NK-92 (cell line): ENCODE results near the gene FKBP15.
"Not testable (repeated sequence)": the region's sequence is repeated elsewhere in the genome, so short reads cannot be mapped to it uniquely, and the experiment has no call there.

Source experiments
- DNase-seq: peaks from one replicate; lab custom pipeline; 2025; ENCODE audit not compliant: unreplicated experiment; lab: John Stamatoyannopoulos, UW

The FKBP15 gene

DNA sequence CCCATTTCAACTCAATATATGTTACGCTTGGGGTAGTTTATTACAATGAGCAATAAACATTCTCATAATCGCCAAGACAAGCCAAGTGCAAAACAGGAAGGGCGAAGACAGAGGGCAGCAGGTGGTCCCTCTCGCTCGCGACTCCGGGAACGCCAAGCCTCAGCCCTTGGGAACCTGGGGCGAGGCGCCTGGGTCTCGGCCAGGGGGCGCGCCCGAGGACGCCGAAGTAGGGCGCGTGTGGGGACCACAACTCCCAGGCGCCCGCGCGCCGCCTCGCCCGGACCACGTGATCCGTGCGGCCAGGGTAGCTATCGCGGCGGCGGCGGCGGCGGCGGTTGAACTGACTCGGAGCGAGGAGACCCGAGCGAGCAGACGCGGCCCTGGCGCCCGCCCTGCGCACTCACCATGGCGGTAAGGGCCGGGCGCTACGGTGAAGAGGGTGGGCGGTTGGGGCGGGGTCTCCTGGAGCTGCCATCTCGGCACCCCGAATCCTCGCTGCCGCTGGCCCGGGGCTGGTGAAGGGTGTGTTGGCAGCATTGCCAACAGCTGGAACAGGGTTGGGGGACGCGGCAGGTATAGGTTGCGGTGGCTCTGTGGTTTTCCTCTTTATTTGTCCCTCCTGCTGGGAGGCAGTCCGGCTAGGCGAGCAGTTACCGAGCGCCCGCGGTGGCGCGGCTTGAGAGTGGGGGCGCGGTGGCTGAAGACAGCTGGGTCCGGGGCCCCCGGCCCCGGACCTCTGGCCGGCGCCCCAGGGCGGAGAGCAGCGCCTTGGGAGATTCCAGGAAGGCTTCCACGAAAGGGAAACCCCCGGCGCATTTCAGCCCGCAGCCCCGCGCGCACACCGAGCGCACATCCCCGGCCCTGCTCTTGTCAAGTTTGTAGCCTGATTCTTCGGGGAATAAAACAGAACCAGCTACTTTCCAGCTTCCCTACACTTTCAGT, 70.1 kb downstream of the FKBP15 start, which contains the start of gene SLC31A2:
TSS of gene SLC31A2 (plus strand) at position 338 of the 942 bp plus-strand sequence. CDS start at position 406, 68 bp downstream.
- DNase-seq = no peak

DNA sequence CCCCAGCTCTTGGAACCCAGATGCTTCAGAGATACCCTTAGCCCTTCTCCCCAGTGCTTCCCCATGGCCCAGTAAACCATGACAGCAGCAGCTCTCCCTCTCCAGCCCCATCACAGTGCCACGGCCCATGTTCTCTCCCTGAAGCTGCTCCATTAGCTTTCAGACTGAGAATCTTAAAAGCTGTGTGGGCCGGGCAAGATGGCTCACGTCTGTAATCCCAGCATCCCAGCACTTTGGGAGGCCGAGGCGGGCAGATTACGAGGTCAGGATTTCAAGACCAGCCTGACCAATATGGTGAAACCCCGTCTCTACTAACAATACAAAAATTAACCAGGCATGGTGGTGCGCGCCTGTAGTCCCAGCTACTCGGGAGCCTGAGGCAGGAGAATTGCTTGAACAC, 71.5 kb downstream of the FKBP15 start:
- DNase-seq = not testable (repeated sequence)

DNA sequence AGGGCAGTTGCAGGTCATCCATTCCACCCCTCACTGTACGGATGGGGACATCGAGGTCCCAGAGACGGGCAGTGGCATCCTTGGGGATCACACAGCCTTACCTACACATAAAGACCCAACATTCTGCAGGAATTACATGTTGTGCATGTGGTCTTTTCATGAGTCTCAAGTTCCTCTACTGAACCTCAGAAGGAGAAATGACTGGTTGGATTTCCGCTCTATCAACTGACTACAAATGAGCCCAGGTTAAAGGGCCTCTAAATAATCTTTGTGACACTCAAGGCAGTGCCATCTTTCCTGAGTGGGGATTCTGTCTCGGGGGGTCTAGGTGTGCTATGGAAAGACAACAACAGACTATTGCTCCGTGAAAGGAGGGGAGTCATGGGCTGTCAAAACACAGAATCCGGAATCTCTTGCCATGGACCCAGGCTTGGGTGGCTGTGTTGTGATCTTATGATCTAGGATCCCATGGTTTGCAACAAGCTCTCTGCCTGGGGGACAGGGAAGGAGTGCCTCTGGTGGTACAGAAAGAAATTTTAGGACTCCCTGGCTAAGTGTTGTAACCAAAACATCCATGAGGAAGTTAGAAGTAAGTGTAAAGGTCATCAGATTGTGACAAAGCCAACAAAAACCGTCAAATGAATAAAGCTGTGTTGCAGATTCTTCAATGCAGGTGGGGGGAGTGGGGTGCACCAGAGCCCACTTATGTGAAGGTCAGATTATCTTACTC, 72.1 kb downstream of the FKBP15 start:
- DNase-seq = no peak

GRCh38 chr9:113148372-113148705, 72.7 kb downstream of the FKBP15 start:
- no peak for DNase-seq

DNA sequence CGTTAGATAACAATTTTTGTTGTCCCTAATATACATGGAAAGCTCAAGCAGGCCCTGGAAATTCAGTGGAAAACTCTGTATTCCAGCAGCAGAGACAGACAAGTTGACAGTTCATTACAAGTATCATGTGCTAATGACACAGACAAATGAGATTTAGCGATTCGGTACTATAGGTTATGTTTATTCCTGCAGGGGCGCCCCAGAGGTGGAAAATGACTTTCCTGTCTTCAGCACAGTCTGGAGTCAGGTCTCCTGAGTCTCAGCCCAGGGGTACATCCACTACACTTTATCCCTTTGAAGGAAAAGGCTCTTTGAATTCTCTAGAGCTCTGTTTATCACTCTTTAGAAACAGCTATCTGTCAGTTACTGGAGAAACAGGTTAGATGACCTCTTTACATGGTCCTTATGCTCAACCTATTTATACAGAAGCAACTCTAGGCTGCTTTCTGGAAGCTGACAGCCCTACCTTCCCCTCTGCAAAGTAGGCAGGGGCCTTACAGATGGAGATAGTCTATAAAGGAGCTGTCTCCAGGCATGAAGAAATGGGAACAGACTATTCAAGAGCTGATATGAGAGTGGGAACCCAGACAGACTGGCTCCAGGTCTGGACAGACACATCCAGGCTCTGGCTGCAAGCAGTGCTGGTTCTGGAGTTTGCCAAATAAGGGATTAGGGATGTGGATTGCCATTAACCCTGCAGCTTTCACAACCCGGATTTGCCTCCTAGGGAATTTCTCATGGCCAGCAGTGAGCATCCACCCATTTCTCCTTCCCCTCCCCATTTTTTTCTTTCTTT, 77.4 kb downstream of the FKBP15 start:
- DNase-seq = no peak

- DNase-seq = not testable (repeated sequence)
Observed at GRCh38 chr9:113140896-113141295, 80.2 kb downstream of the FKBP15 start.

DNA sequence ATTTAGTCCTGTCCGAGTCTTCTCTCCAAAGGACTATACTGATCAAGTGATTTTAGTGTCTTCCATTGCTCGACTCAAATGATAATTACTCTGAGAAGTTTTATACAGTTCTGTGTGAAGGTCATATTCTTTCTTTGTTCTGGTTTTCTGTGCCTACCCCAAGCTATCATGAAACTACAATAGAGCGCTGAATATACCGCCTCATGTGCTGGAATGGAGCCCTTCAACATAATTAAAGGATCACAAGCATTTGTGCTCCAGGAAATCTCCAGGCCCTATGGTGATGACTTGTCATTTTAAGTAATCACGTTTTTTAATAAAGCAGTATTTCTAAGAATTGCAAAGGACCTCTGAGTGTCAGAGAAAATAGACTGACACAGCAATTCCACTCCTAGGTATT, 81.1 kb downstream of the FKBP15 start:
- DNase-seq = no peak

GRCh38 chr9:113139225-113139829, 81.8 kb downstream of the FKBP15 start:
- DNase-seq = no peak

DNA sequence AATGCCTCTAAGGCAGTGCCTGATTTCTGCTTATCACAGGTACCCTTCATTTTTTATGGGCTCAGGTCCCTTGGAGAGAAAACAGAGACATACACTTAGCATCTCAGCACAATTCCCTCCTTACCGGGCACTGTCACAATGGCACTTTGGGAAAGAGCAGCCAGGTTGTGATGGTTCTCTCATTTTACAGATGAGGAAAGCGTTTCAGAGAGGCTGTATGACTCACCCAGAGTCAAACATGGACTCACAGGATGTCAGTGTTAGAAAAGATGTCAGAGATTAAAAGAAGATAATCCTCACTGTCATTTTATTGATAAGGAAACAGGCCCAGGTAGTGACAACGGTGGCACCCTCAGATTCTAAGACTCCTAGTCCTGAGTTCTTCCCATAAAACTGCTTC, 82.3 kb downstream of the FKBP15 start:
- no peak for DNase-seq

GRCh38 chr9:113137196-113138168, 83.6 kb downstream of the FKBP15 start:
- DNase-seq = no peak

DNA sequence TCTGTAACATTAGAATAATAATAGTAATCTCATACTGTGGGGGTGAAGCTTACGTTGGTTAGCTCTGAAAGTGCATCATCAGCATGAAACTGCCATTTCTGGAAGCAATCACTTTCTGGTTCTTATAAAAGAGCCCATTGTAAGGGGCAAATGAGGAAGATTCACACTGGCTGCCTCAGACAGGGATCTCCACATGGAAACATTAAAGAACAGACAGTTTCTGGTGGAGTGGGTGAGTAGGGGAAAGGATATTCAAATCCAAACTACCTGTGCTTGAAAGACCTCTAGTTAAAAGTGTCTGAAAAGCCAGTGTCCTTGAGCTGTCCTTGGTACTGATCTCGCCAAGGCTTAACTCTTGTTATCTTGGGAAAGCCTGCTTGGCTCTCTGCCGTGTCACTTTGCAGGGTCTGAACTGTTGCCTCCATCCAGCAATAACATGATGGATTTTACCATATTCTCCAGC, 89.4 kb downstream of the FKBP15 start:
- DNase-seq = no peak

- no peak for DNase-seq
Observed at GRCh38 chr9:113129884-113130283, 91.2 kb downstream of the FKBP15 start.

GRCh38 chr9:113129466-113129865, 91.6 kb downstream of the FKBP15 start:
- no peak for DNase-seq

- no peak for DNase-seq
Observed at GRCh38 chr9:113125386-113126035, 95.6 kb downstream of the FKBP15 start.

- DNase-seq = not testable (repeated sequence)
Observed at GRCh38 chr9:113118829-113119228, 102.2 kb downstream of the FKBP15 start.
